MG63 (cell line): ENCODE measurements around the gene INCA1. TPM values are rescaled to one million over a fixed set of nuclear protein-coding genes. Genes with fewer than 3 reads are reported as not detected.

ENCODE experiments used
- DNase-seq: peaks from one replicate; pipeline ENCODE4 v3.0.0-alpha.2; 2020
- H3K27me3 ChIP-seq: fragments of 250-450 bp; sonication (Bioruptor Pico); 2 replicates; pipeline ENCODE4 v1.5.1; 2020; ENCODE audit warnings: mild to moderate bottlenecking, moderate library complexity
- H3K36me3 ChIP-seq: fragments of 250-450 bp; sonication (Bioruptor Pico); 2 replicates; pipeline ENCODE4 v1.5.1; 2020; ENCODE audit warnings: mild to moderate bottlenecking, moderate library complexity
- H3K4me3 ChIP-seq: fragments of 250-450 bp; sonication (Bioruptor Pico); 2 replicates; pipeline ENCODE4 v1.5.1; 2020; ENCODE audit warnings: mild to moderate bottlenecking, moderate library complexity
- H3K9me3 ChIP-seq: fragments of 250-450 bp; sonication (Bioruptor Pico); 2 replicates; pipeline ENCODE4 v1.5.1; 2020; ENCODE audit warnings: mild to moderate bottlenecking, moderate library complexity
- total RNA-seq: library from RNA; depleted of rRNA; stranded (reverse); fragments of >200 nt; shearing (Covaris generic); gene quantifications from 2 replicates; pipeline ENCODE4 v1.2.3, GENCODE V29; 2014; ENCODE audit warnings: low replicate concordance

The INCA1 gene
- total RNA-seq, 1 experiment from 2014 or later: not detected

DNA sequence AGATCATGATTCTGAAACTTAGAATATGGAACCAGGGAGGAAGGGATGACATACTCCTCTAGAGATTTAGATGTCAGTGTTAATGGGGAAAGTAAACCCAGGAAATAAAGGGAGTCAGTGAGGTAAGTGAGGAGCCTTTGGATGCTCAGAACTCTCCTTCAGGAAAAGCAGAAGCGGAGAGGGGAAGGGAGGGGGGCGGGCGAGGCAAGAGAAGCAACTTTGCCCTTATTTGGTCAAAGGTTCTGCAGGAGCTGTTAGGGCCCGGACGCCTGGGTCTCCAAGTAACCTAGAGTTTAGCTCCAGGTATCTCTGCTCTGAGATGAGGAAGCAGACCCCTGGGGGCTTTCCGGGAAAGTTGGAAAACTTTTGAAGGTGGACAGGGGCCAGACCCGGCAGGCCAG, 50.3 kb downstream of the INCA1 start:
- Histone ChIP-seq H3K27me3 (no peaks in the 10 kb centered on the region), H3K4me3 (peak overlapping the region; percentile 89), H3K36me3 (peaks cover 51% of the 10 kb centered on the region), H3K9me3 (no peaks in the 10 kb centered on the region)
- no peak for DNase-seq

DNA sequence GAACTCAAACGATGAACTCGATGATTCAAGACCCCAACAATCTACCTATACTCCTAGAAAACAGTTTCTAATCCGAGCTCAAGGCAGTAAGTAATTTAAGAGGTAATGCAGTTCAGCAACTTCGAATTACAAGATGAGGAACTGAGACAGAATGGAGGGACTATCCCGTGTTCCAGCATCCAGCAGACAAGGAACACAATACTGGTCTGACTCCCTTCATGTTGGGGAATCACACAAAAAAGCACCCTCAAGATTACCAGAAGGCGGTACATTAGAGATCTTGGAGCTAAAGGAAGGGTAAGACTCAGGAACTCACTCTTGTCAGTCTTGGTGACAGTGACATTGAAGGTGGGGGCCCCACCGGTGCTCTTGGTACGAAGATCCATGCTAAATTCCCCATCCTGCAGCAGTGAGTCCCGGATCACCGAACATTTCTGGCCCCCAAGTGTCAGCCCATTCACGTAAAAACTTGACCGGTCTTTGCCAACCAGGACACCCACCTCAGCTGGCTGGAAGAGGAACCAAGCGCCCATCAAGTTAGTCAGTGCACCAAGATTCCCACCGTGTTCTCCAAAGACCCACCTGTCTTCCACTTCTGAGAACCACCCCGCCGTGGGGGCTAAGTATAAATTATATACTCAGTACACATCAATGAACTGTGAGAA, 50.9 kb downstream of the INCA1 start:
- DNase-seq: no peak
- Histone ChIP-seq H3K9me3 (no peaks in the 10 kb centered on the region), H3K4me3 (peak overlapping the region; percentile 89), H3K27me3 (no peaks in the 10 kb centered on the region), H3K36me3 (peaks cover 54% of the 10 kb centered on the region)

DNA sequence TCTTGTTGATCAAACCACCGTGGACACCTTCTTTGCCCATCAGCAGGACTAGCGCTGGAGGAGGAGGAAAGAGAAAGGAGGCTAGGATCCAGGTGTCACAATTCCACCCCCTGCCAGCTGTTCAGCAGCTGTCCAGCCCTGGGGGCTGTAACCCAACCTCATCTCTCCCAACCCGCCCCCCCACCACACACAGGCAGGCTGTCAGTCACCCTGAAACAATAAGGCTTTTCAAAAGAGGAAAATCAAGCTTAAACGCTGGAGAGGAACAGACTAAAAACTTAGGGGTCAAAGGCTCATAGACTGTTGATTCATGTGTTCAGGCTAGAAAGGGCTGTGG, 51.4 kb downstream of the INCA1 start:
- no peaks in the 10 kb centered on the region for H3K9me3 ChIP-seq
- no peak for DNase-seq
- H3K27me3 ChIP-seq: no peaks in the 10 kb centered on the region
- peak overlapping the region; percentile 89 for H3K4me3 ChIP-seq
- H3K36me3 ChIP-seq: peaks cover 54% of the 10 kb centered on the region

DNA sequence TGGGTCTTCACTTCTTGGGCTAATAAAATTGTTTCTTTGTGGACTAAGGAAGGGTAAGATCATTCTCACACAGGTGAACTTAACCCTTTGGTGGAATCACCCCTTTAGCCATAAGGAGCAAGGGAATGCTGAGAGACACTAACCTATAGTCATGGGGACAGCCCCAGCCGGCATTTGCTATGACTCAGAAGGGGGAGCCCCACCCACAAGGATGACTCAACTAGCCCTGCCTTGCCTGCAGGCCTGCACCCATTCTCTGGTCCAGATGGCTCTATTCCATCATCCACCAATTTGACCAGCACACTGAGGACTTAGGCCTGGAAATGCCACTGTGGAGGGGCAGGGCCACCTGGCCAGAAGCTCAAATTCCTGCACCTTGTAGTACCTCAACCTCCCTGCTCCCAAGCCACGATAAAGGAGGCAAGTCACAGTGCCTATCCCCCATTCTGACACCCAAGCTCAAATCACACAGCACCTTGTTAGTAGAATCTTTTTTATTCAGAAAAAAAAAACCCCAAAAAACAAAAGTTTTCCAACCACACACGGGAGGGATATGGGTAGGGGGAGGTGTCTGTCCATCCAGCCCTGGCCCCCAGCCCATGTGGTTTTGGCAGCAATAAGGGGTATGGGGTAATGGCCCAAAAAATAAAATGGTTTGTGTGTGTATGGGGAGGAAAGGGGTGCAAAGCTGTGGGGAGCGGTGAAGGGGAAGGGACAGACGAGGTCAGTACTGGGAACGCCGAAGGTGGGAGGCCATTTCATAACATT, 52.0 kb downstream of the INCA1 start:
- Histone ChIP-seq H3K27me3 (no peaks in the 10 kb centered on the region), H3K4me3 (peak overlapping the region; percentile 89), H3K9me3 (no peaks in the 10 kb centered on the region), H3K36me3 (peaks cover 54% of the 10 kb centered on the region)
- peak; percentile 91 for DNase-seq

DNA sequence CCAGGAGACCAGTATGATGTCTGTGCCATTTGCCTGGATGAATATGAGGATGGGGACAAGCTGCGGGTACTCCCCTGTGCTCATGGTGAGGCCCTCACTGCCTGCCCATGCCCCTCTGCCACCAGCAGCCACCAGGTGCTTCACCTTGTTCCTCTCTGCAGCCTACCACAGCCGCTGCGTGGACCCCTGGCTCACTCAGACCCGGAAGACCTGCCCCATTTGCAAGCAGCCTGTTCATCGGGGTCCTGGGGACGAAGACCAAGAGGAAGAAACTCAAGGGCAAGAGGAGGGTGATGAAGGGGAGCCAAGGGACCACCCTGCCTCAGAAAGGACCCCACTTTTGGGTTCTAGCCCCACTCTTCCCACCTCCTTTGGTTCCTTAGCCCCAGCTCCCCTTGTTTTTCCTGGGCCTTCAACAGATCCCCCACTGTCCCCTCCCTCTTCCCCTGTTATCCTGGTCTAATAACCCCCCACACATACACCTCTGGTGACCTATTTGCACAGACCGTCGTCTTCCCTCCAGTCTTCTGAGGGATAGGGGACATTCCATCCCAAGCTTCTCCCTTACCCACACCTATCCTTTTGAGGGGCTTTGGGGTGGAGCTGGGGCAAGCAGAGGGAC, 52.7 kb downstream of the INCA1 start:
- H3K36me3 ChIP-seq: peaks cover 54% of the 10 kb centered on the region
- no peak overlapping the region for H3K4me3 ChIP-seq

DNA sequence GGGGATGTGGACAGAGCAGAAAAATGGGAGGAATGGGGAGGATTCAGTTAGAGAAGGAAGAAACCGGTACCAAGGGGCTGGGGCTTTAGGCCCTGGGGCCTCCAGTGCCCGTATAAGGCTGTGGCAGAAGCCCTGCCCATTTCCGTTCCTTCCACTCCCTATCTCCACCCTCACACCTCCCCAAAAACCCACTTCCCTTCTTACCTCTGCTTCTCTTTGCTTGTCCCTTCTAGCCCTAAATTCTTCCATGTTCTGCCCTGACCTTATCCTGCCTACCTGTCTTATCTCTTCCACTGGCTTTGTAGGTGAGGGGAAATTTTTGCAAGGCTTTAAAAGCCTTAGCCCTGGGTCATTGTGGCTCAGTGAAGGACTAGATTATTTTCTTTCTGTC, 53.2 kb downstream of the INCA1 start:
- DNase-seq: no peak
- no peaks in the 10 kb centered on the region for H3K9me3 ChIP-seq
- peaks cover 54% of the 10 kb centered on the region for H3K36me3 ChIP-seq
- no peak overlapping the region for H3K4me3 ChIP-seq
- no peaks in the 10 kb centered on the region for H3K27me3 ChIP-seq

More for the DNA sequence above, 52.7 kb downstream of the INCA1 start:
- no peak for DNase-seq
- no peaks in the 10 kb centered on the region for H3K27me3 ChIP-seq
- H3K9me3 ChIP-seq: no peaks in the 10 kb centered on the region

DNA sequence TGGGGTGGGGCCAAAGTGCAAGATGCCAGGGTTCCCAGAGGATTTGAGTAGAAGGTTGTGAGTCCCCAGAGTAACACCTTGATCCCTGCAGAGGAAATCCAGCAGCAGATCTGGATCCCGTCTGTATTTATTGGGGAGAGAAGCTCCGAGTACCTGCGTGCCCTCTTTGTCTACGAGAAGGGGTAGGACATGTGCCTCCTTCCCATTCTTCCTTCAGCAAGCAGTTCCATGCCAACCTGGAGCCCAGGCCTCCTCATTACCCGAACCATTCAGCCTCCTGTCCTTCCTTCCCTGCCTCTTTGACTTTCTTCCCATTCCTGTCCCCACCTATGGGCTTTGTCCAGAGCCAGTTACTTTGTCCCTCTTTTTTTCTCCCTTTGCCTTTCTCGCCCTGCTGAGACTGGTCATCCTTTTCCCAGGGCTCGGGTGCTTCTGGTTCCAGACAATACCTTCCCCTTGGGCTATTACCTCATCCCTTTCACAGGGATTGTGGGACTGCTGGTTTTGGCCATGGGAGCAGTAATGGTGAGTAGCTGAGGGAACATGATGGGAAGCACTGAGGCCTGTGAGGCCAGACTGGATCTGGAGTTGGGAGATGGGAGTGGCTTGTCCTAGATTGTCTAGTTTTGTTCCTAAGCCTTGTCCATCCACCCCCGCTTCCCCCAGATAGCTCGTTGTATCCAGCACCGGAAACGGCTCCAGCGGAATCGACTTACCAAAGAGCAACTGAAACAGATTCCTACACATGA, 54.4 kb downstream of the INCA1 start:
- DNase-seq: no peak
- Histone ChIP-seq H3K9me3 (no peaks in the 10 kb centered on the region), H3K36me3 (peaks cover 51% of the 10 kb centered on the region), H3K4me3 (no peak overlapping the region), H3K27me3 (no peaks in the 10 kb centered on the region)

DNA sequence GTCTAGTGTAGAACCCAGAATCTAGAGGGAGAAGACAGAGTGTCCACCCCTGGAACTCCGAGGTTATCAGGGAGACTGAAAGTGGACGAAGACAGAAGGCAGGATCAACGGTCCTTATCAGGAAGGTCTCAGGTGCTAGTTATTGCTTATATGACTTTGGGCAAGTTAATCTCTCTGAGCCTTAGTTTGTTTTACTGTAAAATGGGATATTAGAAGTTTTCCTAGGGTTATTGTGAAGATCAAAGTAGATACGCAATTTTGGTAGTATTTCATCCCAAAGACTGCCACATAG, 56.1 kb downstream of the INCA1 start:
- no peaks in the 10 kb centered on the region for H3K9me3 ChIP-seq
- H3K4me3 ChIP-seq: peak overlapping the region; percentile 70
- peaks cover 40% of the 10 kb centered on the region for H3K36me3 ChIP-seq
- H3K27me3 ChIP-seq: no peaks in the 10 kb centered on the region
- no peak for DNase-seq

DNA sequence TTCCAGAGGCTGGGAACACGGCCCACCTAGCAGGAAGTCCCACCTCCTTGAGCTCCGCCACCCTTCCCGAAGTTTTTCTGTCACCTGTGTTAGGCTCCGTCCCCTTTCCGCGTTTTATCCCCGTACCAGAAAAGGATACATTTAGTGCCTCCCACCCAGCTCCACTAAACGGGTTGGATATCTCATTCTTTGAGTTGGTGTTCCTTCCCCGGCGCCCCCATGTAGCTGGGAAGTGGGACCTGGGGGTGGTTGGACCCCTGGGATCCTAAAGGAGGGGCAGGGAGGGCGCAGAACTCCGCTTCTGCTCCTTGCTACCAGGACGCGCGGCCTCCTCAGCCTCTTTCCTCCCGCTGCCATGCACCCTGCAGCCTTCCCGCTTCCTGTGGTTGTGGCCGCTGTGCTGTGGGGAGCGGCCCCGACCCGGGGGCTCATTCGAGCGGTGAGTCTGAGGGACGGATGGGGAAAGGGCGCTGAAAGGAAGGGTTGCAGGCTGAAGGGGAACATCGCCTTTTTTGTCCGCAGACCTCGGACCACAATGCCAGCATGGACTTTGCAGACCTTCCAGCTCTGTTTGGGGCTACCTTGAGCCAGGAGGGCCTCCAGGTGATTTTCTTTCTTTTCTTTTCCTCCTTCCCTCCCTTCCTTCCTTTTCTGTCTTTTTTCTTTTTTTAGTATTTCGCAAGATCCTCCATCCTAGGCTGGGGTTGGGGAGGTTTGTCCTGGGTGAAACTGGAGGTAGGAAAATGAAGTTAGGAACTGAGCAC, 56.6 kb downstream of the INCA1 start:
- Histone ChIP-seq H3K36me3 (peaks cover 35% of the 10 kb centered on the region), H3K4me3 (peak overlapping the region; percentile 70)
- no peak for DNase-seq

DNA sequence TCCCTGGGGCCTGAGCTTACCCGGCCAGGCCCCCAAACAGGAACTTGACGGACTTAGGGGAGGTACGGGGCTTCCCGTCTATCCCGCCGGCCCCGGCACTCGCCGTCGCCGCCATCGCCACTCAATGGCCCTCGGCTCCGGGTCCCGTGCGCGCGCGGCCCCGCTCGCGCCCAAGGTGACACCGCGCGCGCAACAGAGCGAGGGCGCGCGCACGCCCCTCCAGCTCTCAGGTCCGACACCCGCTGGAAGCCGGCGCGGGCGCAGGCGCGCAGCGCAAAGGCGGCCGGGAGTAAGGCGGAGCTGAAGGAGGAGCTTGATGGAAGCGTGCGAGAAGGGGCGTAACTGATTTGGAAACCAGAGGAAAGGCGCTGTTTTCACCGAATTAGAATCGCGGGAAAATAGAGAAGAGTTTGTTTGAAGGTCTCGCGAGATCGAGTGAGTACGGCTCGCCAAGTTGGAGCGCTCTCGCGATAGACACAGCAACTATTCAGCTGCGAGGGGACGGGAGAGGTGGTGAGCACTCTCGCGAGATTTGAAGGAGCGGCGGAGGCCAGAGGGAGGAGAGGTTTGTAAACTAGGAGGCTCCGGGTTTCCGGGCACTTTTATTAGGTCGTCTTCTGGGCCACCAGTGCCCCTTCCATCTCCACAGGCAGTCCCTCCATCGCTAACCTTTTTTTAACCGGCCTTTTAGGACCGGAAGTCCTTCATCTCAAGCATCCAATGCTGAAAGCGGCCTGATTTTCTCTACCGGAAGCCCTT, 57.3 kb downstream of the INCA1 start, which contains the start of the genes RNF167 and SLC25A11:
RNF167 (plus strand) TSS at position 473 of the 759 bp plus-strand sequence. CDS start 642 bp downstream, outside the sequence.
SLC25A11 (minus strand) TSS at position 251 of the 759 bp plus-strand sequence; CDS start at position 115, 136 bp downstream.
- DNase-seq: peak; percentile 92
- no peaks in the 10 kb centered on the region for H3K9me3 ChIP-seq
- H3K27me3 ChIP-seq: no peaks in the 10 kb centered on the region
- H3K36me3 ChIP-seq: peaks cover 27% of the 10 kb centered on the region
- H3K4me3 ChIP-seq: peak within 1 kb of the TSS; percentile 70

More for the DNA sequence above, 56.6 kb downstream of the INCA1 start:
- no peaks in the 10 kb centered on the region for H3K9me3 ChIP-seq
- H3K27me3 ChIP-seq: no peaks in the 10 kb centered on the region

DNA sequence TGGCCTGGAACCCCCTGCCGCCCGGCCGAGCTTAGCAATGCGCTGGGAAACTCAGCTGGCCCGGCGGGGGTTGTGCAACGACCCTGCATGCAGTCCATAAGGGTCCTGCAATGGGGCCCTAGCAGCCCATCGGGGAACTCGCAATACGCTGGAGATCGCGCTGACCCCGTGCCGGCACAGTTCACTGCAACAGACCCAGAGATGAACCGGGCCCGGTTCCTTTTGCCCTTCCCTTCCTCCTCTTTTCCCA, 57.9 kb downstream of the INCA1 start:
- Histone ChIP-seq H3K27me3 (no peaks in the 10 kb centered on the region), H3K36me3 (peaks cover 22% of the 10 kb centered on the region), H3K4me3 (peak overlapping the region; percentile 70)

DNA sequence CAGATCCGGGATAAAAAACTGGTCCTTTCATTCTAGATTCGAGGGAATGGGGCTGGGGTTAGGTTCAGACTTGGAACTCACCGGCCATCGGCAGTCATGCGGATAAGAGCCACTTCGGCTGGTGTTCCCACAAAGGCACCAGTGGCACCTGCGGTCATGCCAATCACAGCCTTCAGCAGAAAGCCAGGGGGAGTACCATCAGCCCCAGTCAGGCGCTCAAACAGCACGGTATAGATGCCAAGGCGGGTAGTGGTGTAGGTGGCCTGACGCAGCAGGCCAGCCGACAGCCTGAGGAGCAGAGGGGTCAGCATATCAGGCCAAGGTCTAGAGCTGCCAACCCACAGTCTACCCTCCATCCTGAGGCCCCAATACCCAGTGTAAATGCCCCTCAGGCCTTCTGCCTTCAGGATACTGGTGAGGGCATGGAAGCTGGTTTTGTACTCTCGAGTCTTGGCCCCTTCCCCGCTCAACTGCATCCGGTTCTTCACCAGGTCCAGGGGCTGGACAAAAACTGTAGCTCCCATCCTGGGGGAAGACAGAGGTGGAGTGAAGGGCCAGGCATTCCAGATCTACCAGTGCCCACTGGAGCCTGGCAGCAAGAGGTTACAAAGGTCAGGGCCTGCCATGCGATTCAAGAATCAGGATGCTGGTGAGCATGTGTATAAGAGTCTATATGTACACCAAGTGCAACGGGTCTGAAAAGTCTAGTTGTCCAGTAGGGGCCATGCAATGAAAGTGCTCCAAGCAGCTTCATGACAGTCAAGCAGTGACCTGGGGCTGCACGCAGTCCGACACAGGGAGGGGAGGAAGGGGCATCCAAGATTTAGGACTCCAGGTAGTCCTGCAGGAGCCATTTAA, 58.4 kb downstream of the INCA1 start:
- DNase-seq: no peak
- Histone ChIP-seq H3K27me3 (no peaks in the 10 kb centered on the region), H3K36me3 (peaks cover 17% of the 10 kb centered on the region), H3K9me3 (no peaks in the 10 kb centered on the region), H3K4me3 (peak overlapping the region; percentile 70)

More for the DNA sequence above, 57.9 kb downstream of the INCA1 start:
- no peak for DNase-seq
- H3K9me3 ChIP-seq: no peaks in the 10 kb centered on the region
